OCI-LY7 (cell line): ENCODE results near the gene SP1. TPM values are rescaled to one million over a fixed set of nuclear protein-coding genes. Genes with fewer than 3 reads are reported as not detected.

Source experiments
- BruUV-seq: library from RNA; stranded (reverse); fragments of 400-500 nt; replicated peaks from 2 replicates; lab custom pipeline; 2021; lab: Mats Ljungman, UMichigan
- CTCF ChIA-PET: fragments of 300-600 bp; sonication (Branson Sonifier 250); formaldehyde crosslinking; loops from one replicate; lab custom pipeline; 2022; ENCODE audit warnings: antibody characterized with exemption; ENCODE audit not compliant: unreplicated experiment; lab: Charles Lee
- POLR2A ChIA-PET: fragments of 300-600 bp; sonication (Branson Sonifier 250); formaldehyde crosslinking; loops from one replicate; lab custom pipeline; 2022; ENCODE audit warnings: antibody characterized with exemption; lab: Charles Lee
- DNase-seq: peaks from one replicate; pipeline ENCODE4 v3.0.0-alpha.2; 2015; ENCODE audit warnings: low spot score
- H2AFZ ChIP-seq: fragments of 200-600 bp; sonication (generic), shearing (Covaris generic); 2 replicates; pipeline ENCODE4 v1.6.1; 2014; ENCODE audit warnings: mild to moderate bottlenecking, antibody characterized with exemption, low read length, moderate library complexity
- H3K27ac ChIP-seq: fragments of 200-600 bp; sonication (generic); 2 replicates; pipeline ENCODE4 v1.5.1; 2014; ENCODE audit warnings: mixed run types, low read depth, mild to moderate bottlenecking, moderate library complexity, low read length, inconsistent platforms; ENCODE audit not compliant: poor library complexity, severe bottlenecking
- H3K36me3 ChIP-seq: fragments of 200-600 bp; sonication (generic); 2 replicates; pipeline ENCODE4 v1.6.1; 2014; ENCODE audit warnings: mild to moderate bottlenecking, antibody characterized with exemption, low read length, moderate library complexity, mixed read lengths; ENCODE audit not compliant: insufficient read depth
- H3K4me1 ChIP-seq: fragments of 200-600 bp; sonication (generic); 2 replicates; pipeline ENCODE4 v1.5.1; 2014; ENCODE audit warnings: mild to moderate bottlenecking, low read length; ENCODE audit not compliant: insufficient read depth, poor library complexity, severe bottlenecking
- H3K4me2 ChIP-seq: fragments of 200-600 bp; sonication (generic); 2 replicates; pipeline ENCODE4 v1.6.1; 2014; ENCODE audit warnings: mild to moderate bottlenecking, low read length
- H3K4me3 ChIP-seq: fragments of 200-600 bp; sonication (generic); 2 replicates; pipeline ENCODE4 v1.5.1; 2014; ENCODE audit warnings: mild to moderate bottlenecking, low read depth, low read length; ENCODE audit not compliant: poor library complexity, severe bottlenecking
- H3K79me2 ChIP-seq: fragments of 200-600 bp; sonication (generic); 2 replicates; pipeline ENCODE4 v1.6.1; 2016; ENCODE audit warnings: low read depth, mild to moderate bottlenecking, low read length, moderate library complexity, mixed read lengths; ENCODE audit not compliant: insufficient read depth
- H3K9me2 ChIP-seq: fragments of 200-600 bp; sonication (generic); 2 replicates; pipeline ENCODE4 v1.6.1; 2016; ENCODE audit warnings: mild to moderate bottlenecking, low read length, mixed read lengths; ENCODE audit not compliant: insufficient read depth
- H3K9me3 ChIP-seq: fragments of 200-600 bp; sonication (generic); 2 replicates; pipeline ENCODE4 v1.6.1; 2014; ENCODE audit warnings: mild to moderate bottlenecking, mixed run types, low read length, mixed read lengths
- H4K20me1 ChIP-seq: fragments of 200-600 bp; sonication (generic); 2 replicates; pipeline ENCODE4 v1.6.1; 2014; ENCODE audit warnings: mild to moderate bottlenecking, antibody characterized with exemption, low read length, moderate library complexity, mixed read lengths; ENCODE audit not compliant: insufficient read depth
- CTCF ChIP-seq: fragments of 200-600 bp; sonication (generic); conservative IDR thresholded peaks from 2 replicates; pipeline ENCODE4 v1.5.1; 2014; ENCODE audit warnings: mild to moderate bottlenecking, antibody characterized with exemption, low read length, moderate library complexity, mixed read lengths
- EZH2phosphoT487 ChIP-seq: fragments of 200-600 bp; sonication (generic); IDR thresholded peaks from 2 replicates; pipeline ENCODE4 v1.6.1; 2018; ENCODE audit warnings: low read depth, borderline replicate concordance, mild to moderate bottlenecking, mixed run types, antibody characterized with exemption, low read length, moderate library complexity, mixed read lengths
- intact Hi-C: fragments of 100-400 bp; cut with micrococcal nuclease; formaldehyde crosslinking; loops from one replicate; pipeline ENCODE4 v1.10.0; 2022; ENCODE audit not compliant: unreplicated experiment
- total RNA-seq, 2 experiments: library from RNA; depleted of rRNA in 1 of 2; stranded (reverse); fragments of >200 nt in 1 of 2; shearing (Covaris generic) in 1 of 2; gene quantifications; 2 replicates each; pipeline ENCODE4 v1.2.3, GENCODE V29; 2014 to 2022

Gene SP1
- total RNA-seq, 2 experiments from 2014 or later = 58.9 to 83.9 TPM

- no peak for DNase-seq
These were observed 45.2 kb upstream of the SP1 start for GRCh38 chr12:53334822-53335221.

GRCh38 chr12:53336181-53336681, 43.7 kb upstream of the SP1 start, which contains the start of gene SP7:
TSS of gene SP7 (minus strand) at chr12:53336354. CDS start at chr12:53335646, 708 bp downstream.
- Histone ChIP-seq H3K27ac (no peak within 1 kb of the TSS), H3K36me3 (no peaks in the 10 kb centered on the region), H3K4me2 (no peak within 1 kb of the TSS), H4K20me1 (no peaks in the 10 kb centered on the region), H3K79me2 (no peaks in the 10 kb centered on the region), H3K9me2 (no peaks in the 10 kb centered on the region), H3K4me3 (no peak within 1 kb of the TSS), H3K4me1 (no peaks in the 10 kb centered on the region), H3K9me3 (no peaks in the 10 kb centered on the region), H2AFZ (no peak within 1 kb of the TSS)
- no TSS peak for BruUV-seq
- intact Hi-C loops = no loop called here
- CTCF ChIA-PET = interaction anchor here (1.0 kb wide), 1 partner anchor 9 kb away, joined by 3 read pairs; no protein-coding TSS in a partner anchor
- DNase-seq = no peak
- TF ChIP-seq EZH2phosphoT487 (no peak), CTCF (no peak)
- POLR2A ChIA-PET = interaction anchor here (0.6 kb wide), 1 partner anchor 52 kb away, joined by 3 read pairs; no protein-coding TSS in a partner anchor

More at GRCh38 chr12:53334822-53335221, 45.2 kb upstream of the SP1 start:
- CTCF ChIA-PET = no interaction called here
- intact Hi-C loops = no loop called here
- H3K4me1 ChIP-seq = no peaks in the 10 kb centered on the region
- H4K20me1 ChIP-seq = no peaks in the 10 kb centered on the region
- no peak overlapping the region for H3K4me3 ChIP-seq
- H3K79me2 ChIP-seq = no peaks in the 10 kb centered on the region
- no peak for TF ChIP-seq CTCF
- H3K27ac ChIP-seq = no peak overlapping the region
- no peak overlapping the region for H3K4me2 ChIP-seq
- H3K9me3 ChIP-seq = no peaks in the 10 kb centered on the region
- no peaks in the 10 kb centered on the region for H3K9me2 ChIP-seq
- BruUV-seq = no TSS peak
- no peaks in the 10 kb centered on the region for H3K36me3 ChIP-seq
- POLR2A ChIA-PET = interaction anchor here (0.8 to 1.0 kb wide), 2 partner anchors 11 to 45 kb away, joined by 3 to 4 read pairs; partner anchors contain the start of gene SP1
- H2AFZ ChIP-seq = no peak overlapping the region

GRCh38 chr12:53338017-53338416, 42.0 kb upstream of the SP1 start:
- no TSS peak for BruUV-seq
- no peak overlapping the region for H3K4me3 ChIP-seq
- TF ChIP-seq EZH2phosphoT487 (no peak), CTCF (no peak)

More at GRCh38 chr12:53338017-53338416, 42.0 kb upstream of the SP1 start:
- Histone ChIP-seq H3K9me3 (no peaks in the 10 kb centered on the region), H3K27ac (no peak overlapping the region), H3K4me2 (no peak overlapping the region), H3K4me1 (no peaks in the 10 kb centered on the region), H2AFZ (no peak overlapping the region), H3K9me2 (no peaks in the 10 kb centered on the region), H3K79me2 (no peaks in the 10 kb centered on the region), H3K36me3 (no peaks in the 10 kb centered on the region), H4K20me1 (no peaks in the 10 kb centered on the region)
- intact Hi-C loops = no loop called here
- POLR2A ChIA-PET = interaction anchor here (0.6 kb wide), 1 partner anchor 138 kb away, joined by 6 read pairs; no protein-coding TSS in a partner anchor
- CTCF ChIA-PET = no interaction called here
- DNase-seq = no peak
